Activated CD4-positive, alpha-beta T cell treated with anti-CD3 and anti-CD28 coated beads, Interleukin-2, amount 50 U/mL, for 48 hours (primary cell): ENCODE measurements around the gene GMDS.

Experiments used
- DNase-seq, 2 experiments: peaks; one replicate each; pipeline ENCODE4 v3.0.0-alpha.2; 2020

GMDS gene

DNA sequence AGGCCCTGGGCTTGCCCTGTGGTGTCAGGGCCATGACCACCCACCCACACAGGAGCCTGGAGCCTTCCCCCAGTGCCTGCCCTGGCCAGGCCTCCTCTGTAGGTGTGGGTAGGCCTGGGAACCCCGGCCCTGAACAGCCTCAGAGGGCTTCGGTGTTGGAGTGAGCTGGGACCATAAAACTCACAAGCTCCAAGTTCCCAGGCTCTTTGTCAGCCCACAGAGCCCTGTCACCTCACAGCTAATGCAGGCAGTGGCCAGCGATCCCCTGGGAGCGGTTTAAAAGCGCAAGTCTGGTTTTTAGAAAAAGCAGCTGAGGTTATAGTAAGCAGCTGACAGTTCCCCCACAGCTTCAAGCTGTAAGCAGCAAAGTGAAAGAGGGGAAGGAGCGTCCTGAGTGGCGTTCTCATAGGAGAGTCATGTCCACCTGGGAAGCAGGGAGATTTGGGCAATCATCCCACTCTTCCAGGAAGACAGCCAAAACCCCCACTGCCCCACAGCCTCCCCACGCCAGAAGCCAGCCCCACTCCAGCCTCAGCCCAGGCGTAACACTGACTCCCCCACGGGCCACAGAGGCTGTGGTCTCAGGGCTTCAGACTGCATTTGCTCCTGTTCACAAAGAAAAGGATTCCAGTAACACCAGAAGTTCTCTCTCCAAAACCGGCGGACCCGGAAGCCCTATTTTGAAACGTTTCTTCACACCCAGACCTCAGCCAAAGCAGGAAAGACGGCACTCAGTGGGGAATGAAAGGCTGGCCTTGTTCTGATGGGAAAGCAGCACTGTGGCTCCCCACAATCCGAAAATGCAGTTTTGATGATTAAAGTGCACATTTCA, 670.0 kb downstream of the GMDS start:
- no peak for DNase-seq

DNA sequence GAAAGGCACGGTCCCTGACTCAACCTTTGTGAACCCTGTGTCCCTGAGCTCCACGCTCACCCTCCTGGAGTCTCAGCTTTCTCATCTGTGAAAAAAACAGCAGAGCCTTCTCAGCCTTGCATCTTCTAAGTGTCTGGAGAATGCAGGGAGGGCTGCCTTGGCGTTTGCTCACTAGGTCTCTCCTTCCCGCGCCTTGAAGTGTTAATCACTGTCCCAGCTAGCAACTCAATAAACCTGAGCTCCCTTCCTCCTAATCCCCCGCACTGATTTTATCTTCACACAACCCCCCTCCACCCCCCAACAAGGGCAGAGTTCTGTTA, 670.6 kb downstream of the GMDS start:
- DNase-seq: no peak

DNA sequence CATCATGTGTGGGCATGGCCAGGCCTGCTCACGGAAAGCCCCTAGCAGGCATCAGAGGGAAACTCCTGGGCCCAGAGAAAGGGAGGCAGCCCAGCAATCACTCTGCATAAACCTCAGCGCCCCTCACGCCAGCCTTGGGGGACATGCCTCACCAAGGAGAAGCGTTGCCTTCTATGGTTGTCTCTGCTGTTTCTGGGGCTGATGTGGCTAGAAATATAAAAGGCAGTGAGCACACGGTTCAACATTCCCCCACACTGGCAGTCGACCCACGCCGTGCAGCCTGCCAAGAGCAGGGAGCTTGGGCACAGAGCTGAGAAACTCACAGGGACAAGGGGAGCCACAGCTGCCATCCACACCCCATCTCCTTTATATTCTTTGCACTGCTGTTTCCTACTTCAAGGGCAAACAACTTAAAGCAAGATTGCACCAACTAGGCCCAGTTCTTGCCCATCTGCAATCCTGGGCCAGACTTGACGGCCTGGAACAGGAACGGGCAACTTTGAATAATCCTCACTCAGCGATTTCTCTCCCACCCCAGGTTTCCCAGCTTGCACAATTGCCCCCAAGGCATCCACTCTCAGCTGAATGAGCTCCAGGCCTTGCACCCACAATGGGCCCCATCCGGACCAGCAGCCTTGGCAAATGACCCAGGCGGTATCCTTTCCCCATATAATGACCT, 671.2 kb downstream of the GMDS start:
- DNase-seq: no peak
